Stimulated activated CD8-positive, alpha-beta memory T cell treated with anti-CD3 and anti-CD28 coated beads, Interleukin-15, amount 100 ng/mL, for 1 hour (primary cell): ENCODE data around the gene RABGEF1.
"Not testable (repeated sequence)": the region's sequence is repeated elsewhere in the genome, so short reads cannot be mapped to it uniquely, and the experiment has no call there.

Experiments used
- DNase-seq: peaks from one replicate; pipeline ENCODE4 v3.0.0-alpha.2; 2020; ENCODE audit warnings: low read depth

The RABGEF1 gene

DNA sequence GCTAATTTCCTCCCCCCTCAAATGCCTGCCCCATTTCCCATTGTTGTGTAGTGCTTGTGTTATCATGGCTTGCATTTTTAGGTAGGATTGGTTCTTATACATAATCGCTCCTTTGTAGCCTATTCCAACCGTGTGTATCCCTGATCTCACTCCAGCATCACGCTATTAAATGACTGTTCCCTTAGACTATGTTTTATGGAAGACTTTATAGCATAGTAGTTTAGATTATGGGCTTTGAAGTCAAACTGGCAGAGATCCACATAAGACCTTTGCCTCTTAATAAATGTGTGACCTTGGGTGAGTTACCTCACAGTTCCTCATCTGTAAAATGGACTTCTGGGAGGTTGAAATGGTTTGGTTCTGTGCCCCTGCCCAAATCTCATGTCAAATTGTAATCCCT, 5.4 kb upstream of the RABGEF1 start:
- no peak for DNase-seq

DNA sequence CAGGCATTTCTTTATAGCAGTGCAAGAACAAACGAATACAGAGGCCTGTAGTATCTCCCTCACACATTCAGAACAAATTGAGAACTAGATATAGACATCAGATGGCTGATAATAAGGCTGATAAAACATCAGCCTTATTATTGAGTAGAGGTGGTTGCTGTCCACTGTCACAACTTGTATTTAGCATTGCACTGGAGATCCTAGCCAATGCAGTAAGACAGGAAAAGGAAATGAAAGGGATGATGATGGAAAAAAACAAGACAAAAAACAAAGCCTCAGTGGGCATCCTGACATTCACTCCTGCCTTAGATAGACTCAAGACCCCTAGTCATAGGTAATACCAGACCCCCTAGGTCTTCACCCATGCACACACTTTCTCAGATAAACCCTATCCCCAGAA, 4.7 kb upstream of the RABGEF1 start:
- DNase-seq: no peak

DNA sequence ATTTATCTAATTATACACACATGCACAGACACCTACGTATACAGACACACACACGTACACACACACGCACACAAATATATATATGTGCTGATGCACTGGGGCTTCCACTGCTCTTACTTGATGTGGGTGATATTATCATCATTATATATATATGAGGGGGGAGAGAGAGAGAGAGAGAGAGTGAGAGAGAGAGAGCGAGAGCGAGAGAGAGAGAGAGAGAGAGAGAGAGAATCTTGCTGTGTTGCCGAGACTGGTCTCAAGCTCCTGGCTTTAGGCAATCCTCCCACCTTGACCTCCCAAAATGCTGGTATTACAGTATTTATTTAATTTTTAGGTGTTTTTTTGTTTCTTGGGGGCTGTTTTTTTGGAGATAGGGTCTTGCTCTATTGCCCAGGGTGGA, 3.6 kb upstream of the RABGEF1 start:
- DNase-seq: no peak

DNA sequence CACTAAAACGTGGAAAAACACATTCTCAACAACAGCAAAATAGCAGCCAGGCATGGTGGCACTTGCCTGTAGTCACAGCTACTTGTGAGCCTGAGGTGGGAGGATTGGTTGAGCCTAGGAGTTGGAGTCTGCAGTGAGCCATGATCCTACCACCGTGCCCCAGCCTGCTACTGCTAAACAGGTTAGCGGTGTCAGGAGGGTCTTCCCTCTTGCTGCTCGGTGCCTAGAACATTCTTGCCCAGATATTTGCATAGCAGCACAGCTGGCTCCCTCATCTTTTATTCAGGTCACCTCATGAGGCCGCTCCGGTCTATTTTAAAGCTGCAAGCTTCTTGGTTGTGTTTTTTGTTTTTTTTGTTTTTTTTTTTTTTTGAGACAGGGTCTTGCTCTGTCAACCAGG, 2.9 kb upstream of the RABGEF1 start:
- no peak for DNase-seq

DNA sequence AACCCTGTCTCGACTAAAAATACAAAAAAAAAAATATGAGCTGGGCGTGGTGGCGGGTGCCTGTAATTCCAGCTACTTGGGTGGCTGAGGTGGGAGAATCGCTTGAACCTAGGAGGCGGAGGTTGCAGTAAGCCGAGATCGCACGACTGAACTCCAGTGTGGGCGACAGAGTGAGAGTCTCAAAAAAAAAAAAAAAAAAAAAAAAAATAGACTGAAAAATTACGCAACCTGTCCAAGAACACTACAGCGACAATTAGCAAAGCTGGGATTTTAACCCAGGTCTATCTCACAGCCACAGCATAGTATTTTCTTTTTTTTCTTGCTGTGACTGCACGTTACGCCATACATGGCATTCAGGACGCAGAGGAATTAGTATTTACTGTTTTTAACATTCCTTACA, 1.1 kb upstream of the RABGEF1 start:
- no peak for DNase-seq

DNA sequence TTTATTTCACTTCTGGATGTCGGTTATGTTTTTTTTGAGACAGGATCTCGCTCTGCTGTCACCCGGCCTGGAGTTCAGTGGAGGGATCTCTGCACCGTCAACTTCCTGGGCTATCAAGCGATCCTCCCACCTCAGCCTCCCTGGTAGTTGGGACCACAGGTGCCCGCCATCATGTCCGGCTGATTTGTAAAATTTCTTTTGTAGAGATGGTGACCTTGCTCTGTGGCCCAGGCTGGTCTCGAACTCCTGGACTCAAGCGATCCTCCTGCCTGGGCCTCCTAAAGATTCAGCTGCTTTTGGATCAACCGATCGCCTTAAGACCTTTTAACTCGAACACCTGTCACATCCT, 606 bp upstream of the RABGEF1 start:
- no peak for DNase-seq

DNA sequence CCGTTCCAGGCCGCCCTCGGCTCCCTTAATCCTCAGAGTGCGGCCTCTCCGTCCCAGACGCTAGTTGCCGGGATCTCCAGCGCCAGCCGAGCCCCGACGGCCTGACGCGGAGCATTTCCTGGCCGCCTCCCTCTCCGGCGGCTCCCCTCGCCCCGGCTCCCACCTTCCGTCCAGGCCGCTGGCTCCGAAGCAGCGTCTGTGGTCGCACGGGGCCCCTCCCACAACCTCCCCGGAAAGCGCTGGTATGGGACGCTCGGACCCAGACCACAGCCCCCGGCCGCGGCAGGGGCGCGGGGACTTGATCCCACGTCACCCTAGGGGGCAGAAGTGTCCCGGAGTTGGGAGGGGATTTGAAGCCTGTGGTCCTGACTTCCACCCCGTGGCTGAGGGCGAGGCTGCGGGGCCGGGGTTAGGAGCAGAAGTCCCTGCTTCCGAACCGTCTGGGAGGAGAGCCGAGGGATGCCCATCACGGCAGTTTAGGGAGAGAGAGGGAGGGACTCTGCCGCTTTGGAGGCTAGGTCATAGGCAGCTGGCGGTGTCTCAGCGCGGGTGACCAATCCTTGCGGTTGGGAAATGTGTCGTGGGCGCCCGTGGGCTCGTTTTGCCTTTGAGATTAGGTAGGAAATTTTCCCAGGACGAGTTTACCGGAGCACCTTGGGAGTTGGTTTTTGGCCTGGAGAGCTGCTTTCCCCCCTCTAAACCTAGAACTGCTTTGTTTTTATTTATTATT, 612 bp downstream of the RABGEF1 start:
- peak; percentile 4 for DNase-seq

DNA sequence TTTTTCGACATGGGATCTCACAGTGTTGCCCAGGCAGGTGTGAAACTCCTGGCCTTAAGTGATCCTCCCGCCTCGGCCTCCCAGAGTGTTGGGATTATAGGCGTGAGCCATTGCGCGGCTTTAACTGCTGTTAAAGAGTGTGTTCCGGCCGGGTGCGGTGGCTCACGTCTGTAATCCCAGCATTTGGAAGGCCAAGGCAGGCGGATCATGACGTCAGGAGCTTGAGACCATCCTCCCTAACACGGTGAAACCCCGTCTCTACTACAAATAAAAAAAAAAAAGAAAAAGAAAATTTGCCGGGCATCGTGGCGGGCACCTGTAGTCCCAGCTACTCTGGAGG, 1.1 kb downstream of the RABGEF1 start:
- no peak for DNase-seq

DNA sequence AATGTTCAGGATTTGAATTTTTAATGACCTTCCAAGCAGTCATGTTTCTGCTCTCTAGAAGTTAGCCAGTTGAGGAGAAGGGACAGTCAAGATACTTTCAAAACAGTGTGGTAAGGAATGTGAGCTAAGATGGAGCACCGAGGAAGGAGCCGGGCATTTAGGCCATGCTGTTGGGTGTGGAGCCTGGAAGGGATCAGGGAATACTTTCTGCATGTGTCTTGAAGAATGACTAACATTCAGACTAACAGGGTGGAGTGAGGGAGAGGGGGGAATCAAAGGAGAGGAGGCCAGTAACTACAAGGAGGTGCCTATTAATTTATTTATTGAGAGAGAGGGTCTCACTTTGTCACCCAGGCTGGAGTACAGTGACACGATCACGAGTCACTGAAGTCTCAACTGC, 1.8 kb downstream of the RABGEF1 start:
- not testable (repeated sequence) for DNase-seq

DNA sequence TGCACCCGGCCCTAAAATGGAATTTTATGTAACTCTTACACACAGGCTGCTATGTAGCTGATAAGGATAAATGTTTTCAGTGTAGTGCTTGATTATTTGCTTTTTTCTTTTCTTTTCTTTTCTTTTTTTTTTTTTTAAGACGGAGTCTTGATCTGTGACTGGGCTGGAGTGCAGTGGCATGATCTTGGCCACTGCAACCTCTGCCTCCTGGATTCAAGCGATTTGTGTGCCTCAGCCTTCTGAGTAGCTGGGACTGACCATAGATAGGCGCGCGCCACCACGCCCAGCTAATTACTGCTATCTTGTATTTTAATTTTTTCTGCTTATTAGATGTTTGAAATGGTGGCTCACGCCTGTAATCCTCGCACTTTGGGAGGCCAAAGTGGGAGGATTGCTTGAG, 3.4 kb downstream of the RABGEF1 start:
- DNase-seq: no peak

DNA sequence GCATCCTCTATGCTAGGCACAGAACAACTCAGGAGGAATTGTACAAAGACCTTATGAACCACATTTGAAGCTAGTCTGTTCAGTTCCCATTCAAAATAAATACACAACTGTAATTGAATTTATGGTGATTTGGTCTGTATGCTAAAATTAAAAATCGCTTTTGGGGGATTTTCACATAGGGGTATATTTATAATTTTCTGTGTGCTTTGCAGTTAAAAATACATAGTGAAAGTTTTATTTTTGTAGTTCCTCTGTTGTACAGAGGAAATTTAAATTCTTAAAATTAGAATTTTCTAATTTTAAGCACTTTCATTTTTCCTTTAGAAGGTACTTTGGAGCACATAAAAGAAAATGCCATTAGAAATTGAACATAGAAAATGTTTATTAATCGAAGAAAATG, 6.9 kb downstream of the RABGEF1 start:
- no peak for DNase-seq

DNA sequence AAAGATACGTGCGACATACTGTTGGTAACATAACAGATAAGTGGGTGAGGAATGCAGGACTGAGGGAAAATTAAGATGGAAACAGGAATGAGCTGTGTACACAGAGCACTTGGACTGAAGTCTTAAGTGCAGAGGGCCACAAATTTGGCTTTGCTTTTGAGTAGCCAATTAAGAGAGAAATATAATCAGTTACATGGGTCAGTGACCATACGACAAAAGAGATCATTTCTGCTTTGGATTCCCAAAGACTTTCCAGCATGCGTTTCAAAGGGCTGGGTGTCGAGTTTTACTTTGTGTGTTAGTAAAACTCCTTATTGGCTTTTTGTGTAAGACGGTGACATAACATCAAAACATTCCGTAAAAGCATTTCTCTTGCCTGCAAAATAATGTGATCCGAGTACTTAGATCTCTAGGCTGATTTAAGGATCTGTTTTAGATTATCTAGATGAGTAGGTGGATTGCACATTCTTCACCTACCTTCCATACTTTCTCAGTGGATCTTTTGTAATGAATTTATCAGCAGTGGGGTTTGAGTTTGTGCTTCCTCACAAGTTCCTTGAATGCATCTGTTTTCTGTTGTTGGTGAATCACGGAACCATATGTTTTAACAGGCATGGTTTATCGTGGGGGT, 7.5 kb downstream of the RABGEF1 start:
- DNase-seq: no peak

DNA sequence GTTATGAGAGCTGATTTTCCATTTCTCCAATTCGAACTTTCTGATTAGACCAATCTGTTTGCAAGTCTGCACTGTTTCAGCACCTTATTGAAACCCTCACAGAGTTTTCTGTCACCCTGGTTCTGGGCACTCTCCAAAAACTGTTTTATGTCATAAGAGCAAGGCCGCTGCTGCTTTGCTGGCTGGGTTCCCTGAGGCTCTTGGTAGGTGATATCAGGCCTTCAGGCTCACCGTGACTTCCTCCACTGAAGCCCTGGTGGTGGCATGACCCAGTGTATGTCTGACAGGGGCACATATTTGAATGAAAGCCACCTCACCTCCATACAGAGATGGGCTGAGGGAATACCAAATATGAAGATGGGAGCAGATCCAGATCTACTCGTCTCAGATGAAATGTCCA, 8.3 kb downstream of the RABGEF1 start:
- no peak for DNase-seq

DNA sequence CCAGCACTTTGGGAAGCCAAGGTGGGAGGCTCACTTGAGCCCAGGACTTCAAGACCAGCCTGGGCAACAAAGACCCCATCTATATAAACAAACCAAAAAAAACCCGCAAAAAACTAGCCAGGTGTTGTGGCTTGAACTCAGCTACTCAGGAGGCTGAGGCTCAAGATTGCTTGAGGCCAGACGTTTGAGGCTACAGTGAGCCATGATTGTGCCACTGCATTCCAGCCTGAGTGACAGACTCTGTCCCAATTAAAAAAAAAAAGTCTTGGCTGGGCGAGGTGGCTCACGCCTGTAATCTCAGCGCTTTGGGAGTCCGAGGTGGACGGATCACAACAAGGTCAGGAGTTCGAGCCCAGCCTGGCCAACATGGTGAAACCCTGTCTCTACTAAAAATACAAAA, 11.4 kb downstream of the RABGEF1 start:
- DNase-seq: no peak

DNA sequence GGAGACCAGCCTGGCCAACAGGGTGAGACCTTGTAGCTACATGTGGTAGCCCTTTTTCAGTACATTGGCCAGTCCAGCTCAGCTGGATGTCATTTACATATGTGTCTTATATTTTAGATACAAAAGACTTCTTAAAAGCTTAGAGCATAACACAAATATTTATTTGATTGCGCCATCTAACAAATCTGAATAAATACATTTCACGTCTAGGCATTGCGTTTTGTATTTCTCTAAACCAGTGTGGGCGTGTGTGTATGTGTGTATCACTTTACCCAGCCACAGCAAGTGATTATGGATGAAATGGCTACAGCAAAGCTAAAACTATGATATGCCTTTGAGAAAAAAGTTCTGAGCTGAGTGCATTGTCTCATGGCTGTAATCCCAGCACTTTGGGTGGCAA, 14.0 kb downstream of the RABGEF1 start:
- DNase-seq: no peak

DNA sequence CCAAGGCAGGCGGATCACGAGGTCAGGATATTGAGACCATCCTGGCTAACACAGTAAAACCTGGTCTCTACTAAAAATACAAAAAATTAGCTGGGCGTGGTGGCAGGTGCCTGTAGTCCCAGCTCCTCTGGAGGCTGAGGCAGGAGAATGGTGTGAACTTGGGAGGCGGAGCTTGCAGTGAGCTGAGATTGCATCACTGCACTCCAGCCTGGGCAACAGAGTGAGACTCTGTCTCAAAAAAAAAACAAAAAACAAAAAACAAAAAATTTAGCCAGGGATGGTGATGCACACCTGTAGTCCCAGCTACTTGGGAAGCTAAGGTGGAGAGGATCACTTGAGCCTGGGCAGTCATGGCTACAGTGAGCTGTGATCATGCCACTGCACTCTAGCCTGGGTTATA, 14.5 kb downstream of the RABGEF1 start:
- DNase-seq: not testable (repeated sequence)

DNA sequence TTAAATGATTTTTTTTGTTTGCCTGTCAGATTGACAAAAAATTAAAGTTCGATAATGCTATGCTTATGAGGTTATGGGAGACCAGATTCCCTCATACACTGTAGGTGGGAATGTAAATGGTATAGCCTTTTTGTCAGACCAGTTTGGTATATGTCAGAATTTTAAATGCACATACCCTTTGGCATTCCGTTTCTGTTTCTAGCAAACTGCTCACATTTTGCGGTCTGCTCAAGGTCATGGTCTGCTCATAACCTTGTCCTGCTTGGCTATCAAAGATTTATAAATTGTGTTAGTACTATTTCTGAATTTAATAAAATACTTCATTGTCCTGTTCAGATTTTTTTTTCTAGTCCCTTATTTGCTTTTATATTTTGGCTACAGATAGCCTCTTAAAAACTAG, 15.7 kb downstream of the RABGEF1 start:
- DNase-seq: not testable (repeated sequence)

DNA sequence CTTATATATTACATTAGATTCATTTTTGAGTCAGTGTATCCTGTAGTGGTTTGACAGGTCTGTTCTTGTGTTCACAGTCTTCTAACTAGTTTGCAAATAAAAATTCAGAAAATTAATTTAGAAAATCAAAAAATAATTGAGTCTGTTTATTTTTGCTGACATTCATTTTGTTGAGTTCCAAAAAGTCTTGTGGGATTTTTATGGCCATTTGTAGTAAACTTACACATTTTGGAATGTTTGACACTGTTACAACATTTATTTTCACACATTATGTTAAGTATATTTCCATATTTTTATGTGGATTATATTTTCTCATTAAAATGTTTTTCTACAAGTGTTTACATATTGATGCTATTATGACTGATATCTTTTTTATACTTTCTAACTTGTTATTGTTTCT, 16.4 kb downstream of the RABGEF1 start:
- DNase-seq: no peak

DNA sequence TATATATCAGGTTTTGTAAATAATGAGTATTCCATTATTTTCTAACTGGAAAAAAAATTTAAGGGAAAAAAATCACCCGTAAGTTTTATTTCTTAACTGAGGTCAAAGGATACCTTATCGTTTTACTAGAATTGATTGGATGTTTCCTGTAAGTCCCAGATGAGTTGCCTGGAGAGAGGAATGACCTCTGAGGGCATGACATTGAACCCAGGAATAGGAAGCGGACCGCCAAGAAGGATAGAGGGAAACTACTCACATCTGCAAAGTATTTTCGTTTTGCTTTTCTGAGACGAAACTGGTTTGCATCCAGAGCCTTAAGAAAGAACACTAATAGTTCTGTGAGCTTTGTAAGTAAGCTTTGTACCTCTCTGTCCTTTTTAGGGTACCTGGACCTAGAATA, 17.4 kb downstream of the RABGEF1 start:
- no peak for DNase-seq

DNA sequence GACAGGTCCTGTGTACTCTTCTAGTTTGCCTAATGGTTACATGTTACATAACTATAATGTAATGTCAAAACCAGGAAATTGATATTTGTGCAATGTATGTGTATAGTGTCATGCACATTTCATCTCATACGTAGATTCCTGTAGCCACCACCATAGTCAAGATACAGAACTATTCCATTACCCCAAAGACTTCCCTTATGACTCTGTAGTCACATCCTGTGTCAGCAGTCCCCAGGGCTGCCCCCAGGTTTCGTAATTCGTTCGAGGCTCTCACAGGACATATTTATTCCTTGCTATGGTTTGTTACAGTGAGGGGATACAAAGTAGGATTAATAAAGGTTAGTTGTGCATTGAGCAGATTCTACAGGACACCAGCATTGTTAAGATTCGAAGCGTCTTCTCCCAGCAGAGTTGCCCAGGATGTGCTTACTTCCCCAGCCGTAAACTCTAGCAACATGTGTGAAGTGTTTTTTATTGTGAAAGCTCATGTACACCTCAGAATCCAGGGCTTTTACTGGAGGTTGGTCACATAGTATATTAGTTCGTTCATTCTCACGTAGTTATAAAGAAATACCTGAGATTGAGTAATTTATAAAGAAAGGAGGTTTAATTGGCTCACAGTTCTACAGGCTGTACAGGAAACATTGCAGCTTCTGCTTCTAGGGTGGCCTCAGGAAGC, 18.6 kb downstream of the RABGEF1 start:
- DNase-seq: no peak

DNA sequence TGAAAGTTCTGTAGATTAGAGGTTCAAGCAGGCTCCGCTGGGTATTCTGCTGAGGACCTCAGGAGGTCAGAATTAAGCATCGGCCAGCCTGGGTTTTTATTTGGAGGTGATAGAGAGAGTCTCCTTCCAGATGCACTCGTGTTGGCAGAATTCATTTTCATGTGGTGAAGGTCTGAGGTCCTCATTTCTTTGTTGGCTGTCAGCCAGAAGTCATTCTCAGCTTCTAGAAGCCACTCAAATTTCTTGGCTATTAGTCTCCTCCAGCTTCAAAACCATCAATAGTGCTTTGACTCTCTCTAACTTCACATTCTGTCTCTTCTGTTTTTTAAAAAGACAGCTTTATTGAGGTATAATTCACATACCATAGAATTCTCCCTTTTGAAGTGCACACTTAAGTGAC, 22.6 kb downstream of the RABGEF1 start:
- not testable (repeated sequence) for DNase-seq

DNA sequence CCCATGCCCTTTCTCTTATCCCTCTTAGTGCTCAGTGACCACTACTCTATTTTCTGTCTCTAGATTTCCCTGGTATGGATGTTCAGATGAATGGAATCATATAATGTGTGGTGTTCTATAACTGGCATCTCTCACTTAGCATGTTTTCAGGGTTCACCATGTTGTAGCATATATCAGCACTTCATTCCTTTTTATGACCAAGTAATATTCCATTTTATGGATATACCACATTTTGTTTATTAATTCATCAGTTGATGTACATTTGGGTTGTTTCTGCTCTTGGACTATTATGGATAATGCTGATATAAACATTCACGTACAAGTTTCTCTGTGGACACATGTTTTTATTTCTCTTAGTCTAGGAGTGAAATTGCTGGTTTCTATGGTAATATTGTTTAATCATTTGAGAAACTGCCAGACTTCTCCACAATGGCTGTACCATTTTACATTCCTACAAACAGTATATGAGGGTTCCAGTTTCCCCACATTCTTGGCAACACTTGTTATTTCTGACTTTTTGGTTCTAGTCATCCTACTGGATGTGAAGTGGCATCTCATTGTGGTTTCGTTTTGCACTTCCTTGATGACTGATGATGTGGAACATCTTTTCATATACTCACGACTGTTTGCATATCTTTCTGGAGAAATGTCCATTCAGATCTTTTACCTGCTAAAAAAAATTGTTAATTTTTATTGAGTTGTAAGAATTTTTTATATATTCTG, 23.3 kb downstream of the RABGEF1 start:
- DNase-seq: not testable (repeated sequence)

DNA sequence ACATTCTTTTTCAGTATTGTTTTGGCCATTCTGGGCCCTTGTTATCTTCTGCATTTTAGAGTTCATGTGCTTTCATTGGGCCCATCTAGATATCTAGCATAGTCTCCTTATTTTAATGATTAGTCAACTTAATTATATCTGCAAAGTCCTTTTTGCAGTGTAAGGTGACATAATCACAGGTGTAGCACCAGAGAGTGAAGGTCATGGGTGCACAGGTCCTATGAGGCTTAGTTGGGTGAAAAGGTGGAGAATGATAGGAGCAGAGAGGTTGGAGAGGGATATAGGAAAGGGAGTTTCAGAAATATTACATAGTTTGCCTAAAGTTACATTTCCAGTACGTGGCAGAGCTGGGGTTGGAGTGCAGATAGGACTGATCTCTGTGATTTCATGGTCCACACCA, 24.4 kb downstream of the RABGEF1 start:
- DNase-seq: not testable (repeated sequence)
